ENCODE data around the gene AP2S1.

The AP2S1 gene

DNA sequence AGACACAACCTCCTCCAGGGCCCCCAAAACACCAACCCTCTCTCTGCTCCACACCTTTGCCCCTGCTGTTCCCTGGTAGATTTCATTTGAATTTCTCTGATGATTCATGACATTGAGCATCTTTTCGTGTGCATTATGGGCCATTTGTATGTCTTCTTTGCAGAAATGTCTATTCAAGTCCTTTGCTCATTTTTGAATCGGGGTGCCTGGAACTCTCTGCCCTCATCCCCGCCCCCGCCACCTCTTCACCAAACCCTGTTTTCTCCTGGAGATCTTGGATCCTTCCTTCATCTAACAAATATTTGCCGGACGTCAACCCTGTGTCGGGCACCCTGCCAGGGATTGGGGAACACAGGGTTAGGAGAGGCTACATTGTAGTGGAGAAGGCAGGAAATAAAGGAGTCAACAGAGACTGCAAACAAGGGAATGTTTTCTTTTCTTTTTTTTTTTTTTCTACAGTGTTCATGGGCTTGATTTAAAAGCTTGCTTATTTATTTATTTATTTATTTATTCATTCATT, 36.7 kb downstream of the AP2S1 start:
- no peaks in the 10 kb centered on the region for H3K9me3 ChIP-seq (ENCODE audit: control insufficient read depth, insufficient read depth, low read length)
- no peaks in the 10 kb centered on the region for H3F3A ChIP-seq (ENCODE audit: control insufficient read depth, insufficient read depth)
- no peak overlapping the region for H3K27ac ChIP-seq (ENCODE audit: low read depth, low read length)
- no peaks in the 10 kb centered on the region for H3K79me2 ChIP-seq (ENCODE audit: control insufficient read depth, low read length)
- 0 out of 2 replicates have a peak, but pooled peaks cover 5% of the 10 kb centered on the region for H3K27me3 ChIP-seq (ENCODE audit: control insufficient read depth, low read length)
- no peaks in the 10 kb centered on the region for H3K9me2 ChIP-seq (replicated peaks; ENCODE audit: control insufficient read depth, low read length)
- no peak overlapping the region for H3K4me3 ChIP-seq (ENCODE audit: low read length)
- TF ChIP-seq, protein P1, sequence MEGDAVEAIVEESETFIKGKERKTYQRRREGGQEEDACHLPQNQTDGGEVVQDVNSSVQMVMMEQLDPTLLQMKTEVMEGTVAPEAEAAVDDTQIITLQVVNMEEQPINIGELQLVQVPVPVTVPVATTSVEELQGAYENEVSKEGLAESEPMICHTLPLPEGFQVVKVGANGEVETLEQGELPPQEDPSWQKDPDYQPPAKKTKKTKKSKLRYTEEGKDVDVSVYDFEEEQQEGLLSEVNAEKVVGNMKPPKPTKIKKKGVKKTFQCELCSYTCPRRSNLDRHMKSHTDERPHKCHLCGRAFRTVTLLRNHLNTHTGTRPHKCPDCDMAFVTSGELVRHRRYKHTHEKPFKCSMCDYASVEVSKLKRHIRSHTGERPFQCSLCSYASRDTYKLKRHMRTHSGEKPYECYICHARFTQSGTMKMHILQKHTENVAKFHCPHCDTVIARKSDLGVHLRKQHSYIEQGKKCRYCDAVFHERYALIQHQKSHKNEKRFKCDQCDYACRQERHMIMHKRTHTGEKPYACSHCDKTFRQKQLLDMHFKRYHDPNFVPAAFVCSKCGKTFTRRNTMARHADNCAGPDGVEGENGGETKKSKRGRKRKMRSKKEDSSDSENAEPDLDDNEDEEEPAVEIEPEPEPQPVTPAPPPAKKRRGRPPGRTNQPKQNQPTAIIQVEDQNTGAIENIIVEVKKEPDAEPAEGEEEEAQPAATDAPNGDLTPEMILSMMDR (IDR thresholded peaks at IDR 0.05; ENCODE audit: low read depth, low read length, poor library complexity, severe bottlenecking) = no peak
- TF ChIP-seq EZH2phosphoT487 (IDR thresholded peaks at IDR 0.05; ENCODE audit: borderline replicate concordance, low read length) = no peak
- no peaks in the 10 kb centered on the region for H3K36me3 ChIP-seq (ENCODE audit: control insufficient read depth, low read length)
- no peak overlapping the region for H3K4me2 ChIP-seq (ENCODE audit: low read length)
- H3K4me1 ChIP-seq (ENCODE audit: control insufficient read depth, low read length) = no peaks in the 10 kb centered on the region
- no peaks in the 10 kb centered on the region for H4K20me1 ChIP-seq (ENCODE audit: control insufficient read depth, insufficient read depth, low read depth, low read length)

DNA sequence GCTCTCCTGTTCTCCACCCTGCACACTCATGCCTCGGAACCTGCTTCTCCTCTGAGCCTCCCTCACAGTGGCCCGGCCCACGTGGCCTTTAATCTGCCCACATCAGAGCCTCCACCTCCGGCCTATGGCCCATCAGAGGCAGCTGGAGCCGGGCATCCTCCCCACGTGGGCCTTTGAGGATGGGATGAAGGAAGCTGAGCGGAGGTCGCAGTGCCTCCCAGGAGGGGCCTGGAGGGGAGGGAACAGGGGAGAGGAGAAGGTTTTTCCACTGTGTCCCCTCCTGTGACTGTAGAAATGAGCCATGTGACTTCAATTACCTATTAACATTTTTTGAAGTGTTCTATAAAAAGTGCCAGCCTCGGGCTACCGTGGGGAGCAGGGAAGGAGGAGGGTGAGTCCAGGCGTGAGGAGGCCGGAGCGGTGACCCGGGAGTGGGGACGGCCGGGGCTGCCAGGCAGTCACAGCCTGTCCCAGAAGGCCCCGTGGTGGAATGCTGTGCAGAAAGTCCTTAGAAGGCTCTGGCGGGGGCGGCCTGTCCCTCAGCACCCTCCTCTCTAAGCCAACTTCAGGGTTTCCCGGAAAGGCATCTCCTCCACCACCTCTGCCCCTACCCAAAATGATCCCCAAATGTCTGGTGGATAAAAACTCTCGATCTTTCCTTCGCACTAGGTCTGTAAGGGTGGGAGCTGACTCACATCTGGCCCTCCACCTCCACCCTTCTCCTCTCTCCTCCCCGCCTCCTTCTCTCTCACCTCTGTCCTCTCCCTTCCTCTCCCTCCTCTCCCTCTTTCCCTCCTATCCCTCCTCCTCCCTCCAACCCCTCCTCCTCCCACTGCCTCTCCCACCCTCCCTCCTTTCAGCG, 37.4 kb downstream of the AP2S1 start:
- H3K4me1 ChIP-seq (ENCODE audit: control insufficient read depth, low read length) = no peaks in the 10 kb centered on the region
- no peaks in the 10 kb centered on the region for H3F3A ChIP-seq (ENCODE audit: control insufficient read depth, insufficient read depth)
- H3K4me3 ChIP-seq (ENCODE audit: low read length) = no peak overlapping the region
- no peak for TF ChIP-seq EZH2phosphoT487 (IDR thresholded peaks at IDR 0.05; ENCODE audit: borderline replicate concordance, low read length)
- H3K36me3 ChIP-seq (ENCODE audit: control insufficient read depth, low read length) = no peaks in the 10 kb centered on the region
- no peak overlapping the region for H3K4me2 ChIP-seq (ENCODE audit: low read length)
- H3K9me3 ChIP-seq (ENCODE audit: control insufficient read depth, insufficient read depth, low read length) = no peaks in the 10 kb centered on the region
- no peaks in the 10 kb centered on the region for H4K20me1 ChIP-seq (ENCODE audit: control insufficient read depth, insufficient read depth, low read depth, low read length)
- no peak overlapping the region for H3K27ac ChIP-seq (ENCODE audit: low read depth, low read length)
- H3K79me2 ChIP-seq (ENCODE audit: control insufficient read depth, low read length) = no peaks in the 10 kb centered on the region
- no peaks in the 10 kb centered on the region for H3K9me2 ChIP-seq (replicated peaks; ENCODE audit: control insufficient read depth, low read length)
- H3K27me3 ChIP-seq (ENCODE audit: control insufficient read depth, low read length) = 0 out of 2 replicates have a peak, but pooled peaks cover 5% of the 10 kb centered on the region

DNA sequence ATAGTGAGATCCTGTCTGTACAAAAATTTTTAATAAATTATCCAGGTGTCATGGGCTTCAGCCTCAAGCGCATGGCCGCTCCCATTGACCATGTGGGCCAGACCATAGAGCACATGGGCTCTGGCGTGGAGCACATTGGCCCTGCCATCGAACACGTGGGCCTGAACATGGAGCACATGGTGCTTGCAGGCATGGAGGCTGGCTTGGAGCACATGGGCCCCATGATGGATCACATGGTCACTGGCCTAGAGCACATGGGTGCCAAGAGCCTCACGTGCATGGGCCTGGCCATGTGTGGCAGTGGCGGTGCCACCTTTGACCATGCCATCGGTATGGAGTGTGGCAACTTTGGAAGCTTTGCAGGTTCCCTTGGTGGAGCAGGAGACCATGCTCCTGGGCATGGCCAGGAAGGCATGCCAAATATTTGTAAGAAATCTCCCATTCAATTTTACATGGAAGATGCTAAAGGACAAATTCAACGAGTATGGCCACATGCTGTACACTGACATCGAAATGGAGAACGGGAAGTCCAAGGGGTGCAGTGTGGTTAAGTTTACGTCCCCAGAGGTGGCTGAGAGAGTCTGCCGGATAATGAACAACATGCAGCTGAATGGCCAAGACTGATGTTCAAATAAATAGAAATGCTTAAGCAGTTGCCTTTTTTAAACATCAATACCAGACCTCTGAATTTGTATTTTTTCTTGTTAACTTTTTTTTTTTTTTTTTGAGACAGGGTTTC, 40.9 kb downstream of the AP2S1 start:
- no peaks in the 10 kb centered on the region for H3F3A ChIP-seq (ENCODE audit: control insufficient read depth, insufficient read depth)
- H3K36me3 ChIP-seq (ENCODE audit: control insufficient read depth, low read length) = no peaks in the 10 kb centered on the region
- H3K27me3 ChIP-seq (ENCODE audit: control insufficient read depth, low read length) = 0 out of 2 replicates have a peak, but pooled peaks cover 5% of the 10 kb centered on the region
- no peaks in the 10 kb centered on the region for H3K79me2 ChIP-seq (ENCODE audit: control insufficient read depth, low read length)
- H3K4me1 ChIP-seq (ENCODE audit: control insufficient read depth, low read length) = no peaks in the 10 kb centered on the region
- no peaks in the 10 kb centered on the region for H4K20me1 ChIP-seq (ENCODE audit: control insufficient read depth, insufficient read depth, low read depth, low read length)
- H3K27ac ChIP-seq (ENCODE audit: low read depth, low read length) = no peak overlapping the region
- no peaks in the 10 kb centered on the region for H3K9me3 ChIP-seq (ENCODE audit: control insufficient read depth, insufficient read depth, low read length)
- H3K4me2 ChIP-seq (ENCODE audit: low read length) = no peak overlapping the region
- no peak overlapping the region for H3K4me3 ChIP-seq (ENCODE audit: low read length)
- no peak for TF ChIP-seq EZH2phosphoT487 (IDR thresholded peaks at IDR 0.05; ENCODE audit: borderline replicate concordance, low read length)
- TF ChIP-seq, protein P1 (IDR thresholded peaks at IDR 0.05; ENCODE audit: low read depth, low read length, poor library complexity, severe bottlenecking) = no peak
- no peaks in the 10 kb centered on the region for H3K9me2 ChIP-seq (replicated peaks; ENCODE audit: control insufficient read depth, low read length)

All from DOHH2 (cell line).